Astrocyte of the cerebellum (primary cell): ENCODE measurements around the gene SATB1.

Experiments used
- DNase-seq: peaks from one replicate; pipeline ENCODE4 v3.0.0-alpha.2; 2011; ENCODE audit warnings: low read depth
- H3K4me3 ChIP-seq: 2 replicates; pipeline ENCODE4 v1.5.1; 2011; ENCODE audit warnings: mild to moderate bottlenecking, low read depth, low read length, moderate library complexity
- CTCF ChIP-seq: IDR thresholded peaks from 2 replicates; pipeline ENCODE4 v1.5.1; 2012; ENCODE audit warnings: low read length, low read depth, moderate library complexity, mild to moderate bottlenecking; ENCODE audit errors: missing control alignments
- in situ Hi-C: cut with HindIII; loops from 2 replicates; pipeline ENCODE4 v1.10.0; 2017; ENCODE audit warnings: low sequenced_read_pairs

Gene SATB1

GRCh38 chr3:18446149-18446825 lies 21.1 kb upstream of the SATB1 start:
- no peak overlapping the region for H3K4me3 ChIP-seq
- TF ChIP-seq CTCF = no peak
- in situ Hi-C loops = no loop called here
- DNase-seq = no peak

GRCh38 chr3:18445401-18446148 lies 20.4 kb upstream of the SATB1 start:
- no peak for TF ChIP-seq CTCF
- in situ Hi-C loops = no loop called here
- no peak for DNase-seq
- H3K4me3 ChIP-seq = peak overlapping the region; percentile 49

GRCh38 chr3:18444595-18445400 lies 19.7 kb upstream of the SATB1 start:
- no peak for TF ChIP-seq CTCF
- H3K4me3 ChIP-seq = peak overlapping the region; percentile 49
- no peak for DNase-seq
- in situ Hi-C loops = no loop called here

- no peak for DNase-seq
- TF ChIP-seq CTCF = no peak
- H3K4me3 ChIP-seq = peak overlapping the region; percentile 49
- in situ Hi-C loops = no loop called here
These were observed 18.8 kb upstream of the SATB1 start for GRCh38 chr3:18443665-18444594.

GRCh38 chr3:18442756-18443664 lies 17.9 kb upstream of the SATB1 start:
- no peak for DNase-seq
- no peak for TF ChIP-seq CTCF
- peak overlapping the region; percentile 49 for H3K4me3 ChIP-seq
- in situ Hi-C loops = no loop called here
